H1 (cell line): ENCODE data around the gene SPATA16. TPM values are rescaled to one million over a fixed set of nuclear protein-coding genes. Genes with fewer than 3 reads are reported as not detected.

Experiments used
- EZH2 ChIP-seq: fragments of 200-600 bp; sonication (generic); IDR thresholded peaks from 2 replicates; pipeline ENCODE4 v1.7.1; 2012; ENCODE audit warnings: low read depth, mild to moderate bottlenecking, moderate library complexity, low read length, inconsistent platforms; ENCODE audit not compliant: severe bottlenecking
- KDM4A ChIP-seq: IDR thresholded peaks from one replicate; pipeline ENCODE4 v1.7.1; 2012; ENCODE audit warnings: low read depth, mild to moderate bottlenecking, moderate library complexity, low read length, inconsistent platforms; ENCODE audit not compliant: severe bottlenecking
- KDM5A ChIP-seq: fragments of 200-600 bp; IDR thresholded peaks from 2 replicates; pipeline ENCODE4 v1.7.1; 2012; ENCODE audit warnings: mild to moderate bottlenecking, low read length, inconsistent platforms, mixed read lengths
- RFX5 ChIP-seq: IDR thresholded peaks from 2 replicates; pipeline ENCODE4 v1.6.1; 2011; ENCODE audit warnings: low read depth, low read length, improper control_type of control experiment, borderline replicate concordance
- polyA plus RNA-seq, 7 experiments: library from polyadenylated mRNA; depleted of rRNA in 3 of 7; stranded (reverse) in 5 of 7; unstranded in 2 of 7; fragments of >200 nt in 5 of 7; fragments of 200-250 nt in 2 of 7; gene quantifications; 1 replicate in 5 of 7; 2 replicates in 1 of 7; 4 replicates in 1 of 7; pipeline versions ENCODE4 v1.2.1 to v1.2.3, GENCODE V29; 2011 to 2013; ENCODE audit warnings: missing spikeins in 2 of 7, mixed read lengths in 2 of 7
- total RNA-seq: library from RNA; stranded (reverse); fragmentation: NEBNext Ultra II Directional; extraction: Animal tissue kit (Norgen Biotek cat#: 25700); gene quantifications from 2 replicates; pipeline ENCODE4 v1.2.1, GENCODE V29; 2021
- TF ChIP-seq, protein P1 (sequence below): IDR thresholded peaks from 2 replicates; pipeline ENCODE4 v1.6.1; 2011; ENCODE audit warnings: low read depth, mild to moderate bottlenecking, low read length; ENCODE audit not compliant: insufficient read depth

The SPATA16 gene
- total and polyA plus RNA-seq, 2 of the 8 experiments (the other 6 are each of a cell fraction or from before 2014, with no cell fraction given), result 0.05 to 2.7 TPM

DNA sequence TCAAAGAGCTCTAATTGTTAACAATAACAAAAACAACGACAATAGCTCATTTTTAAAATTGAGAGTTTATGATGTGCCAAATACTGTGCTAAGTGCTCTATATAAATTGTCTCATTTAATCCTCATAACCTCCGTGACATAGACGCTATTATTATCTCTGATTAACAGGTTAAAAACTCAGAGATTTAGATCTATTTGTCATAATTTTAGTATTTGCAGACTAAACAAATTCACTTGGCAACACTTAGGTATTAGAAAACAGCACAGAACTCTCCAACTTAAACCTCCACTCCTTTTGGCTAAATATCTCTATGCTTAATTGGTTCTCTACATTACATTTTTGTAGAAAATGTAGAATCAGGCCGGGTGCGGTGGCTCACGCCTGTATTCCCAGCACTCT is 136.4 kb downstream of the SPATA16 start (continued):
- TF ChIP-seq EZH2 (no peak), KDM5A (no peak), KDM4A (no peak), RFX5 (no peak)
- TF ChIP-seq, protein P1, sequence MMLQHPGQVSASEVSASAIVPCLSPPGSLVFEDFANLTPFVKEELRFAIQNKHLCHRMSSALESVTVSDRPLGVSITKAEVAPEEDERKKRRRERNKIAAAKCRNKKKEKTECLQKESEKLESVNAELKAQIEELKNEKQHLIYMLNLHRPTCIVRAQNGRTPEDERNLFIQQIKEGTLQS, result no peak
